KMS-11 (cell line): ENCODE data around the gene MPP7.

ENCODE experiments used
- H2AFZ ChIP-seq: fragments of 200-600 bp; sonication (generic); 2 replicates; pipeline ENCODE4 v1.6.1; 2016; ENCODE audit warnings: antibody characterized with exemption, mixed run types, low read depth
- H3K27ac ChIP-seq: fragments of 200-600 bp; sonication (generic); 2 replicates; pipeline ENCODE4 v1.6.1; 2016; ENCODE audit warnings: mild to moderate bottlenecking, mixed run types
- H3K27me3 ChIP-seq: fragments of 200-600 bp; sonication (generic); 2 replicates; pipeline ENCODE4 v1.6.1; 2017; ENCODE audit warnings: mild to moderate bottlenecking, low read depth, mixed run types, moderate library complexity; ENCODE audit not compliant: insufficient read depth
- H3K36me3 ChIP-seq: fragments of 200-600 bp; sonication (generic); 2 replicates; pipeline ENCODE4 v1.6.1; 2017; ENCODE audit warnings: mild to moderate bottlenecking, mixed run types; ENCODE audit not compliant: insufficient read depth
- H3K4me1 ChIP-seq: fragments of 200-600 bp; sonication (generic); 2 replicates; pipeline ENCODE4 v1.6.1; 2016; ENCODE audit warnings: mild to moderate bottlenecking, low read depth, mixed run types; ENCODE audit not compliant: poor library complexity, severe bottlenecking
- H3K4me2 ChIP-seq: fragments of 200-600 bp; sonication (generic); 2 replicates; pipeline ENCODE4 v1.7.0; 2016; ENCODE audit warnings: mild to moderate bottlenecking, mixed run types
- H3K4me3 ChIP-seq: fragments of 200-600 bp; sonication (generic); IDR thresholded peaks from 2 replicates; pipeline ENCODE4 v1.6.1; 2017; ENCODE audit warnings: low read depth, low read length, mixed read lengths; ENCODE audit not compliant: insufficient read depth
- H3K79me2 ChIP-seq: fragments of 200-600 bp; sonication (generic); 2 replicates; pipeline ENCODE4 v1.6.1; 2016; ENCODE audit warnings: low read depth, mixed run types; ENCODE audit not compliant: insufficient read depth
- H3K9ac ChIP-seq: fragments of 200-600 bp; sonication (generic); 2 replicates; pipeline ENCODE4 v1.6.1; 2016; ENCODE audit warnings: mild to moderate bottlenecking, mixed run types
- H4K20me1 ChIP-seq: fragments of 200-600 bp; sonication (generic); 2 replicates; pipeline ENCODE4 v1.6.1; 2016; ENCODE audit warnings: mild to moderate bottlenecking, mixed run types; ENCODE audit not compliant: insufficient read depth
- CTCF ChIP-seq: fragments of 200-600 bp; sonication (generic); conservative IDR thresholded peaks from 2 replicates; pipeline ENCODE4 v1.6.1; 2017; ENCODE audit warnings: low read depth, mild to moderate bottlenecking, antibody characterized with exemption, low read length, moderate library complexity, mixed read lengths

MPP7 gene

GRCh38 chr10:28311104-28311503 is 8.2 kb upstream of the MPP7 start:
- Histone ChIP-seq H3K4me1 (no peaks in the 10 kb centered on the region), H3K36me3 (no peaks in the 10 kb centered on the region), H3K9ac (no peak overlapping the region), H3K79me2 (no peaks in the 10 kb centered on the region), H3K4me2 (no peak overlapping the region), H2AFZ (no peak overlapping the region), H3K4me3 (no peak overlapping the region), H3K27ac (no peak overlapping the region), H3K27me3 (no peaks in the 10 kb centered on the region), H4K20me1 (no peaks in the 10 kb centered on the region)
- TF ChIP-seq CTCF: no peak

GRCh38 chr10:28307267-28307666 is 4.4 kb upstream of the MPP7 start:
- no peak overlapping the region for H3K9ac ChIP-seq
- no peaks in the 10 kb centered on the region for H3K36me3 ChIP-seq
- peaks cover 7% of the 10 kb centered on the region for H3K4me1 ChIP-seq
- H3K4me3 ChIP-seq: no peak overlapping the region
- no peaks in the 10 kb centered on the region for H4K20me1 ChIP-seq
- no peaks in the 10 kb centered on the region; the same call in 1 of the 2 replicates for H3K27me3 ChIP-seq
- no peaks in the 10 kb centered on the region for H3K79me2 ChIP-seq
- H3K4me2 ChIP-seq: no peak overlapping the region
- no peak overlapping the region for H3K27ac ChIP-seq
- no peak for TF ChIP-seq CTCF
- H2AFZ ChIP-seq: no peak overlapping the region

GRCh38 chr10:28305553-28305952 is 2.7 kb upstream of the MPP7 start:
- Histone ChIP-seq H3K4me3 (no peak overlapping the region), H3K4me2 (no peak overlapping the region), H3K36me3 (no peaks in the 10 kb centered on the region), H3K27ac (no peak overlapping the region), H2AFZ (no peak overlapping the region), H3K4me1 (peaks cover 12% of the 10 kb centered on the region), H3K79me2 (no peaks in the 10 kb centered on the region), H3K9ac (no peak overlapping the region), H4K20me1 (no peaks in the 10 kb centered on the region), H3K27me3 (no peaks in the 10 kb centered on the region; the same call in 1 of the 2 replicates)
- no peak for TF ChIP-seq CTCF

- no peak overlapping the region for H3K9ac ChIP-seq
- peak overlapping the region; percentile 95; the same call in 1 of the 2 replicates for H3K4me2 ChIP-seq
- peaks cover 12% of the 10 kb centered on the region for H3K4me1 ChIP-seq
- no peaks in the 10 kb centered on the region for H4K20me1 ChIP-seq
- H3K36me3 ChIP-seq: no peaks in the 10 kb centered on the region
- no peak overlapping the region for H3K4me3 ChIP-seq
- H3K27me3 ChIP-seq: no peaks in the 10 kb centered on the region; the same call in 1 of the 2 replicates
- H3K79me2 ChIP-seq: no peaks in the 10 kb centered on the region
- TF ChIP-seq CTCF: no peak
- H3K27ac ChIP-seq: no peak overlapping the region
- H2AFZ ChIP-seq: no peak overlapping the region
Observed at GRCh38 chr10:28304032-28304571, 1.2 kb upstream of the MPP7 start.
